HG02885 (cell line): ENCODE results near the gene IER2.
"Not testable (repeated sequence)": the region's sequence is repeated elsewhere in the genome, so short reads cannot be mapped to it uniquely, and the experiment has no call there.

Source experiments
- ATAC-seq: cut with Tn5 transposase; IDR thresholded peaks from one replicate; pipeline ENCODE4 v1.9.1; 2021; ENCODE audit warnings: mild to moderate bottlenecking; ENCODE audit not compliant: unreplicated experiment, poor library complexity

Gene IER2

DNA sequence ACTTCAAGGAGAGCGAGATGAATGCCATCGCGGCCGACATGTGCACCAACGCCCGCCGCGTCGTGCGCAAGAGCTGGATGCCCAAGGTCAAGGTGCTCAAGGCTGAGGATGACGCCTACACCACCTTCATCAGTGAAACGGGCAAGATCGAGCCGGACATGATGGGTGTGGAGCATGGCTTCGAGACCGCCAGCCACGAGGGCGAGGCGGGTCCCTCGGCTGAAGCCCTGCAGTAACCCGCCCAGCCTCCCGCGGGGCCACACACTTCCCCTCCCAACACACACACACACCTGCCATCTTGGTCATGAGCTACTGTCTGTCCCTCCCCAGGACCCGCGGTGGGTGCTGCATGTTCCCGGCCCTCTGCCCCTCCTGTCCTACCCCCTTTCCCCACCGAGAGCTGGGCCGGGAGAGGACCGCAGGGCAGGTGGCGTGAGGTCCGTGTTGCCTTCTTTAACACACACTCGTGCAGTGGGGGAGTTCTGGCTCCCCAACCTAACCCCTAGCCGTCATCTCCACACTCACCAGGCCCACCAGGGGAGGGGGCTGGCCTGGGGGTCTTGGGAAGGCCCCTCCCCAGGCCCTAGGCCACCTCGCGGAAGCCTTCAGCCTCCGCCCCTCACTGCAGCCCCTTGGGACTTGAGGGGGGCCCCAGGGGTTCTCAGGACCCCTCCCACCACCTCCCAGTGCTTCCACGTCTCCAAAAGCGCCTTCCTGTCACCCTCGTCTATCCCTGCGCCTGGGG lies 11.9 kb upstream of the IER2 start:
- ATAC-seq = no peak

DNA sequence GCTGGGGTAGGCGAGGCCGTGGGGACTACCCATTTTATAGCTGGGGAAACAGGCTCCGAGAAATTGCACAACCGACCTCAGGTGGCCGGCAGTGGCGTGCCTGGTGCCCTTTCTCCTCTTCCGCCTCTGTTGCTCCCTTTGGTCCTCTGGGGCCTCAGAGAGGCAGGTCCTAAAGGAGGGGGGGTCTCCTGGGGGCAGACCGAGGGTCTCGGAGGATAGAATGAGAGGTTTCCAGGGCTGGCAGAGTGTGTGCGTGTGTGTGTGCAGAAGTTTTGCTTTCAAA lies 11.4 kb upstream of the IER2 start:
- no peak for ATAC-seq

DNA sequence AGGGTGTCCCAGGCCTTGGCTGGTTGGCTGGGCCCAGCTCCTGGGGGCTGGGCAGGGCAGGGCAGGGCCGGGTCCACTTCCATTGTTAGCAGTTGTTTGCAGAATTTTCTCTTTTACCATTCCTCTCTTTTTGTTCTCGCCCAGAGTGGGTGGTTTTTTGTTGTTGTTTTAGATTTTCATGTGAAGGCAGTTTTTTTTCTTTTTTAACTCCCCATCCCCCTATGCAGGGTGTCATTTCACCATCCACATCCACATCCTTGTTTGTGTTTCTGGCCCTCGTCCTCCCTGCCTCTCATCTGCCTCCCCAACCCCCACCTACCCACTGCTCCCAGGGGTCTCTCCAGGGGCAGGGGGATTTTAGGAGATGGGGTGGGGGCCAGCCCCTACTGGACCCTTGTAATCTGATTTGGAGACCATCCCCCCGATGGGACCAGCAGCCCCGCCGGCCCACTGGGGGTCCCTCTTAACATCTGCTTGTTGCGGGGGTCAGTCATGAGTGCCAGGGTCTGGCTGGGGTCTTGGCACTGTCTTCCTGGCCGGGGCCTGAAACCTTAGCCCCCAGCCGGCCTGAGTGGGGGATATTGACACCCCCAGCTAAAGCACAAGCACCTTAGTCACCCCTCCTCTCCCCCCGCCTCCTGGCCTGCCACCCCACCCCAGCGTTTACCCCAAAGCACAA lies 10.4 kb upstream of the IER2 start:
- no peak for ATAC-seq

DNA sequence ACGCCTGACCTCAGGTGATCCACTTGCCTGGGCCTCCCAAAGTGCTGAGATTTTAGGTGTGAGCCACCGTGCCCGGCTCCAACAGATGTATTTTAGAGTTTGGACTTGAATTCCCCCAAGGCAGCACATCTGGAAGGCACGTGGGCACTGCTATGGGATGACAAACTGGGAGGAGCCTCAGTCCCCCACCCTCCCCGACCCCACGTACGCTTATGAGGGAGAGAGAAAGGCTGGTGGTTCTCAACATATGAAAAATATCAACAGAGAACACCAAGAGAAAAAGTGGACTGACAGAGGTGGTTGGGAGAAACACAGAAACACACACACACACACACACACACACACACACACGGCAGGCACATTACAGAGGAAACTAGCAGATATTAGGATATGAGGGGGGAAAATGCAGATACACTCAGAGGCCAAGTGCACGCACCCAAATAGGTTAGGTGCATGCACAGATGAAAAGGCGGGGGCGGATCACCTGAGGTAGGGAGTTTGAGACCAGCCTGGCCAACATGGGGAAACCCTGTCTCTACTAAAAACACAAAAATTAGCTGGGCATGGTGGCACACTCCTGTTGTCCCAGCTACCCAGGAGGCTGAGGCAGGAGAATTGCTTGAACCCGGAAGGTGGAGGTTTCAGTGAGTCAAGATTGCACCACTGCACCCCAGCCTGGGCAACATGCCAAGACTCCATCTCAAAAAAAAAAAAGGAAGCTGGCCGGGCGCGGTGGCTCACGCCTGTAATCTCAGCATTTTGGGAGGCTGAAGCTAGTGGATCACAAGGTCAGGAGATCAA lies 3.2 kb upstream of the IER2 start:
- no peak for ATAC-seq

DNA sequence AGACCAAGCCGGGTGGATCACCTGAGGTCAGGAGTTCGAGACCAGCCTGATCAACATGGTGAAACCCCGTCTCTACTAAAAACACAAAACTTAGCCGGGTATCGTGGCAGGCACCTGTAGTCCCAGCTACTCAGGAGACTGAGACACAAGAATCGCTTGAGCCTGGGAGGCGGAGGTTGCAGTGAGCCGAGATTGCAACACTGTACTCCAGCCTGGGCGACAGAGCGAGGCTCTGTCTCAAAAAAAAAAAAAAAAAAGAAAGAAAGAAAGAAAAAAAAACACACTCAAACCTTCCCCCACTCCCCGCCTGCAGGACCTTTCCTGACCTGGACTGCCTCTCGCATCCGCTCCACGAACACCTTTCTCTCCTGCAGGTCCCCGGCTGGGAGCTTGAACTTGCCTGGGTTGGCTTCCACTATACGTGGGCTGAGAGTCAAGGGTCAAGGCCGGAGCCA lies 1.0 kb upstream of the IER2 start:
- ATAC-seq = not testable (repeated sequence)

DNA sequence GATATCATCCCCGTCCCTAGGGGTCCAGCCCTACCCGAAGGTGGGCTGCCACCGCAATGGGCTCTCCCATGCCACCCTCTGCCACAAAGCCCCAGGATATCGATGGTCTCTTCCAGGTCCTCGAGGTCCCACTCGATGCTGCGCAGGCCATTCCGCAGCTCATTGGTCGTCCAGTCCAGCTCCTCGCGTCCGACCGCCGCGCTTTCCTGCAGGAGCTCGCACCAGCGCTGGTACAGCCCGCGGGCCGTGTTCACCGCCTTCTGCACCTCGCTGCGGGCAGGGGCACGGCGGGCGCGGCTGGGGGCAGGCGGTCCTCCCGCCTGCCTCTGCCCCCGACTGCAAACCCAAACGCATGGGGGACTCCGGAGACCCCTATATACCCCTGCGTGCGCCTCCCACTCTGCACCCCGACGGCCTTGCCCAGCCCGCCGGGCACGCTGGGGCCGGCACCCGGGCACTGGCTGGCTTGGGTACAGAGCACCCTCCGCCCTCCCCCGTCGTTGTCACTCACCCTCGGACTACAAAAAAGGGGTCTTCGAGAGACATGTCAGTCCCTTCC lies 504 bp upstream of the IER2 start:
- no peak for ATAC-seq

DNA sequence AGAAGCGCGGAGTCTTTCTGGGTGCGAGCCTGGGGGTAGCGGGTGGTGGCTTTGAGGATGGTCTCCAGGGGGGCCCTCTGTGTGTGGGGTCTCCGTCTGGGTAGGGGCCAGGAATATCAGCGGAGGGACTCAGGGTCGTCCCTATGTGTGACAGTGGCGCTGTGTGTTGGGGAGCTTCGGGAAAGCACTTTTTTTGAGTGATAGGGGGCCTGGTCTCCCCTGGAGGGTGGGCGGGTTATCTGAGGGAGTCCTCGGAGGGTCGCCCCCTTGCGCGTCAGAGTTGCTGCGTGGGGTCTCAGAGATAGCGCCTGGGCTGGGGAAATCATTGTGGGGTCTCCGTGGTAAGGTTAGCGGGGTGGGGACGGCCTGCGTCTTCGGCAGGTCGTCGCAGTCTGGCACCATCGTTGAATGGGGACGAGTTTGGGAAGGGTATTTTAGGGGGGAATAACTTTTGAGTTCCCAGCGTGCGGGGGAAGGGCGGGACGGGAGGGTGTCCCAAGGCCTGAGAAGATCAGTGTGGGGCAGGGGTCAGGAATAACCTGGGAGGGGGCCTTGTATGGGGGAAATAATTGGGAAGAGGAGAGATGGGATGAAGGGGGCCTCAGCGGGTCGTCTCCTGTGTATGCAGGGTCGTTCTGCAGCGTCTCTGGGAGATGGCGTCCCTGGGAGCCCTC lies 857 bp downstream of the IER2 start:
- no peak for ATAC-seq

DNA sequence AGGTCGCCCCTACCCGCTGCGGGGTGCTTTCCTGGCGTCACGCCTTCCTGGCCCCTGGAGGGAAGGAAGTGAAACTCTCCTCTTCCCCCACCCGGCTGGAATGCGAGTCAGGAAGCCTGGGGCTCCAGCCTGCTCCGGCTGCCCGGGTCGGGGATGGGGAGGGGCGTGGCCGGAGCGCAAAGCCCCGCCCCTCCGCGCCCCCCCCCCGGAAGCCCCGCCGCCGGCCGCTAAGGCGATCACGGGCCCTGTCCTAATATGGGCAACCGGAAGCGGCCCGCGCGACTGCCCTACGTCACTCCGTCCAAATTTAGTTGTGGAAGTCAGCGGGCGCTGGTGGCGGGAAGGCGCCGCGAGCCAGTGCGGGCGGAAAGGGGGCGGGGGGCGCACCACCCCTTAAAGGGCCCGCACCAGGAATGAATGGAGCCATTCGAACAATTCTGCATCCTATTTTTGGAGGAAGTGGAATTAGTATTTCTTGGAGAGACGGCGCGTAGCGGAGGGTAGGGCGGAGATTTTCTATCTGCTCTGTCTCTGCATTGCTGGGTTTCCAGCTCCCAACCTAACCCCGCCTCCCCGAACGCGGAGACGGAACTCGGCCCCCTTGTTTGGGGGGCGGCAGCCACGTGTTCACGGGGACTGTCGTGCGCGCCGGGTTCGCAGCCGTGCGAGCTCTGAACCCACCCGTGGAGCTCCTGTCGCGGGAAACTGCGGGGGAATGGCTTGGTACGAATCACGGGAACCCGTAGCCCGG lies 1.6 kb downstream of the IER2 start:
- ATAC-seq = peak; percentile 51

DNA sequence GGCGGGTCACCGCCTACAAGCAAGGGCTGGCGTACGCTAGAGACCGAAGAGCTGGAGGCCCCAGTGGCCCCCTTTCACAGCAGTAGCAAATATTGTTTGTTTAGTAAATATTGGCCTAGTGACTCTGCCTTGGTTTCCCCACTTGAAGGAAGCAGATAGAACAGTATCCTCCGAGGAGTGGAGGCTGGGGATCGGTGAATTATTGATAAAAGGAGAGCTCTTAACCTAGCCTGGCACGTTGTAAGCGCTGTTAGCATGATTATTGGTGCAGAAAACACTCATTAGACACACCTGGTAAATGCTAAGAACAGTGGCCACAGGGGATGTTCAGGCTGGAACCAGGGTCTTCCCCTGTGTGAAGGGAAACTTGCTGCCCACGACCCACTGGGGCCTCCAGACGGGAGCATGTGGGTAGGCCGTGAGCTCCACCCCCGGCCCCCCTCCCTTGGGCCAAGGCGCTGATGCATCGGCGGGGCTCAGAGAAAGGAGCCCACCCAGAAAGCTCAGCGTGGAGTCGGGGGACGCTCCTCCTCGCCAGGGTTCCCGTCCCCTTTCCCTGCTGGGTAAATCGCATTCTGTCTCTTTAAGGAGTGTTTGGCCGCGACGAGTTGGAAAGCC lies 2.3 kb downstream of the IER2 start:
- peak; percentile 11 for ATAC-seq

DNA sequence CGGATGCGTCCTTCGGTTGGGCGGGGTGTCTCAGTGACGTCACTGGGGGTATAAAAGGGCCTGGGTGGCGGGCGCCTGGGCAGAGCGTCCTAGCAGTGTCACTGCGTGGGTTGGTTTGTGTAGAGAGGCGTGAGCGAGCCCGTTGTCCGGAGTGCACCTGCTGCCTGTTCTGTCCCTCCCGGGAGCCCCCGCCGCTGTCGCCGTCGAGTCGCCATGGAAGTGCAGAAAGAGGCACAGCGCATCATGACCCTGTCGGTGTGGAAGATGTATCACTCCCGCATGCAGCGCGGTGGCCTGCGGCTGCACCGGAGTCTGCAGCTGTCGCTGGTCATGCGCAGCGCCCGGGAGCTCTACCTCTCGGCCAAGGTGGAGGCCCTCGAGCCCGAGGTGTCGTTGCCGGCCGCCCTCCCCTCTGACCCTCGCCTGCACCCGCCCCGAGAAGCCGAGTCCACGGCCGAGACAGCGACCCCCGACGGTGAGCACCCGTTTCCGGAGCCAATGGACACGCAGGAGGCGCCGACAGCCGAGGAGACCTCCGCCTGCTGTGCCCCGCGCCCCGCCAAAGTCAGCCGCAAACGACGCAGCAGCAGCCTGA lies 2.9 kb downstream of the IER2 start:
- peak; percentile 38 for ATAC-seq

DNA sequence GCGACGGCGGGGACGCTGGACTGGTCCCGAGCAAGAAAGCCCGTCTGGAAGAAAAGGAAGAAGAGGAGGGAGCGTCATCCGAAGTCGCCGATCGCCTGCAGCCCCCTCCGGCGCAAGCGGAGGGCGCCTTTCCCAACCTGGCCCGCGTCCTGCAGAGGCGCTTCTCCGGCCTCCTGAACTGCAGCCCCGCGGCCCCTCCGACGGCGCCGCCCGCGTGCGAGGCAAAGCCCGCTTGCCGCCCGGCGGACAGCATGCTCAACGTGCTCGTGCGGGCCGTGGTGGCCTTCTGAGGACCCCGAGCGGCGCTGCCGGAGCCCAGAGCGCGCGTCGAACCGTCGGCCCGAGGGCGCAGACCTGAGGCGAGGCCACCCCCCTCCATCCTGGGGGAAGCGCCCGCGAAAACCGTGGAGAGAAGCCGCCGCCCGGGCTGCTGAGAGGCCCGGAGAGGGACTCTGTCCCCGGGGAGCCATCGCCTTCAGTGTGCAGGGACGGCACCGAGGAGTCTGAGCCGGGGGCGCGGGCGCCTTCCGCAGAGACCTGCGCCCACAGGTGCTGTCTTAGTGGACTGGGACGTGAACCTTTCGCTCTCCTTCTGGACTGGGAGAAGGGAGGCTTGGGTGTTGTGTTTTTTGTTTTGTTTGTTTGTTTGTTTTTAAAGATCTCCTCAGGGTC lies 3.5 kb downstream of the IER2 start:
- ATAC-seq = no peak

DNA sequence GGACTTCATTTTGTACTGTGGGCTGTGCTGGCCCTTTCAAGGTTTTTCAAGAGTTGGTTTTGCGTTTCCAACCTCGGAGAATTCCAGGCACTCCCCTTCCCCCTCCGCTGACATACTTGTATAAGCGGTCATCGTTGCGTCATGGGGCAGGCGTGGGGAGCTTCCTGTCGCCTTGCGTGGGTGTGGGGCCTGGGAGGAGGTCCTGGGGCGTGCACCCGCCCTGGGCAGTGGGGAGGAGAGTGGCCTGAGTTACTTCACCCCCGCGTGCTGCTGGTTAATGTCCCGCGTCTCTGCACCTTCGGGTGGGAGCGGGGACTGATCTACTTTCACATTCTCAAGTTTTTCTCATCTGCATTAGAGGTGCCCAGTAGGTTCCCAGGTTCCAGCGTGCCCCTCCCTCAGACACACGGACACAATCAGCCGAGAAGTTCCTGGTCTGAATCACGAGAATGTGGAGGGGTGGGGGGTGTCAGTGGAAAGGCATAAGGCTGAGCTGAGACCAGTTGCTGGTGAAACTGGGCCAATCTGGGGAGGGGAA lies 4.1 kb downstream of the IER2 start:
- no peak for ATAC-seq

DNA sequence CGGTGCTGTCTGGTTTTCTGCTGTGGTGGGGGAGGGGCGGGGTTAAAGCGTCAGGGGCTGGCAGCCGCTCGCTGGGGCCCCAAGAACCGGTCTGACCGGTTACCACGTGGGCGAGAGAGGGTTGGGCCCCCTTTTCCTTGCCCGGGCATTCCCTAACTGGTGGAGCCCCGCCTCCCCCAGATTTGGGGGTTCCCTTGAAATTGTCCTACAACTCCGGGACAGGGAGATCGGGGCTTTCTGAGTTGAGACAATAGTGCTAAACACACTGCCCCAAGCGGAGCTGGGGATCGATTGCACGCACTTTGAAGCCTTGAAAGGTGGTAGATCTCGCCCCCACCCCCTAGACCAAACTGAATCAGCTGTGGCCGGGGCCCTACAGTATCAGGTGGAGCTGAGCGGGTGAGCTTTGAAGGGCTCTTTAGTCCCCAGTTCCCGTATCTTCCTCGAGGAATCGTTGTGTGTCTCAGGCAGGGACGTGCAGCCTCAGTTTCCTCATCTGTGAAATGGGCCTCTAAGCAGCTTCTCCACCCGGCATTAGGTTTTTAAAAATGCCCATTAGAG lies 4.8 kb downstream of the IER2 start:
- ATAC-seq = no peak

DNA sequence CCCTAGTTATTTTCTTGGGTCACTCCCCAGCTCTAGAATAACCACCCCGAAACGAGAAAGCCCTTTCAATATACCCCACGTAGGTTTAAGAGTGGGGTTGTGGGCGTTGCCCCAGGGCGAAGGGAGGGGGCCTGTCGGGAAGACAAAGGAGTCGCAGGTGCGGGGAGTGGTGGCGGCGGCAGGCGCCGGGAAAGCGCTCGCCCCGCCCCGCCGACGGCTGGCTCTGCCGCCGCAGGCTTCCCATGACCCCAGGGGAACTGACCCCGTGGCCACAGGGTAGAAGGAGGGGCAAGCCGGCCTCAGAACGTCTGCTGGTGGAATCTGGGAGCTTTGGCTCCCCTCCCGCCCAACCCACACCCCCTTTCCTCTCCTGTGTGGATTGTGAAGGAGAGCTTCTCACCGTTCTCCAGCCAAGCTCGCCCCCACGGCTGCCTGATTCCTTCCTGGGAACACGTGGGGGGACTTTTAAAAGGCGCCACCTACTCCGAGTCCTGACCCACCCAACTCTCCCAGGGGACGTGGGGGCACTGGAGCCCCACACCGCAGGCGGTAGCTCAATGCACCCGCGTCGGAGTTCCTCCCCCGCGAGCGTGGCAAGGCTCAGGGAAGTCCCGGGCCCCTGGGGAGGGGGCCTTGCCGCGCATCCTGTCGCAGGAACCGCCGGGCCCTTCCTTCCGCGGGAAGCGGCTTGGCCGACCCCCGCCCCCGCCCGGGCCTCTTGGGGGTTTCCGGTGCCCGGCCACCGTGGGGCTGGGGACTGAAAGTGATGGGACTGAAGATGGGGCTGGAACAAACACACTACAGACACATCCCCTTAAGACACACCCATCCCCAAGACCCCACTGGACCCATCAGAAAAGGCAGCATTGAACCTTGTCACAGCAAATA lies 5.5 kb downstream of the IER2 start:
- no peak for ATAC-seq

DNA sequence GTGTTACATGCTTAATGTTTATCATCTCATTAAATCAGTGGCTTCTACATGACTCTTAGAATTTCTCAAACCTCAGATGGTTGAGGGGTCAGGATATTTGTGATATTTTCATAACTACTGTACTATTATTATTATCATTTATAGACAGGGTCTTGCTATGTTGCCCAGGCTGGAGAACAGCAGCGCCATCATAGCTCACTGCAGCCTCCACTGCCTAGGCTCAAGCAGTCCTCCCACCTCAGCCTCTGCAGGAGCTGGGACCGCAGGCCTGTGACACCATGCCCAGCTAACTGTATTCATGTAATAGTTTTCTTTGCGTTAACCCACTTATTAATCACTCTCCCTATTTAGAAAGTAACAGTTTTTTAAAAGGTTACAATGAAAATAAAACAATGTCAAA lies 9.5 kb downstream of the IER2 start:
- ATAC-seq = no peak

DNA sequence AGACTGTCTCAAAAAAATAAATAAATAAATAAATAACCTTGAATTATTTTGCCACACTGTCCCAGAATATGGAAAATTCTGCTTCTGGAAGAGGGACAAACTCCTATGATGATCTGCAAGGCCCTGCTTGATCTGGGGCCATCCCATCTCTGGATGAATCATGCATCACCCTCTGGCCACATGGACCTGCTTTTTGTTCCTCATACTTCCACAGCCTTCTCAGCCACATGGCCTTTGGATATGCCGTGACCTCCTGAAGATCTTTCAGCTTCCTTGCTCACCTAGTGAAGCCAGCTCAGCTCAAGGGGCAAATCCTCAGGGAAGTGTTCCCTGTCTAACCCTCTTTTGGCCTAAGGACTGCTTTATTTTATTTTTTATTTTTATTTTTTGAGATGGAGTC lies 10.3 kb downstream of the IER2 start:
- ATAC-seq = no peak
